Measurements from ENCODE around the gene NEIL3.

Gene NEIL3

GRCh38 chr4:177384856-177385397 lies 75.3 kb downstream of the NEIL3 start:
- Histone ChIP-seq H2AK5ac (ENCODE audit: low read length) (no peak overlapping the region), H3K79me2 (ENCODE audit: control insufficient read depth, insufficient read depth, low read length, poor library complexity) (no peaks in the 10 kb centered on the region), H3K18ac (ENCODE audit: low read length) (no peak overlapping the region), H2BK12ac (ENCODE audit: low read length) (no peak overlapping the region), H3K4me1 (ENCODE audit: control insufficient read depth in 1 of 2, insufficient read depth in 2 of 2, low read length in 2 of 2) (peaks cover 0 to 2% of the 10 kb centered on the region in 2 experiments), H3K4ac (ENCODE audit: low read depth, low read length) (no peak overlapping the region), H4K8ac (ENCODE audit: low read depth, low read length) (no peak overlapping the region), H3K23ac (ENCODE audit: low read length) (no peak overlapping the region), H2AFZ (ENCODE audit: insufficient read depth, low read length, poor library complexity) (no peak overlapping the region), H3K14ac (ENCODE audit: low read length) (no peak overlapping the region), H3K27me3 (ENCODE audit: insufficient read depth, low read length) (no peaks in the 10 kb centered on the region), H3K4me3 (ENCODE audit: low read depth, low read length) (no peak overlapping the region), H3K4me2 (ENCODE audit: low read length) (no peak overlapping the region), H4K91ac (ENCODE audit: low read depth, low read length) (no peak overlapping the region), H2BK120ac (ENCODE audit: insufficient read depth, low read length, poor library complexity) (no peak overlapping the region), H3K9ac (ENCODE audit: low read length) (no peak overlapping the region), H3K27ac (ENCODE audit: low read depth, low read length) (no peak overlapping the region), H4K12ac (ENCODE audit: low read depth, low read length) (no peak overlapping the region), H3K9me3 (ENCODE audit: insufficient read depth, low read depth, low read length) (peaks cover 2% of the 10 kb centered on the region), H2BK5ac (ENCODE audit: low read depth, low read length, poor library complexity) (no peak overlapping the region), H3K79me1 (ENCODE audit: low read length) (no peaks in the 10 kb centered on the region), H3K36me3 (ENCODE audit: control insufficient read depth in 1 of 2, insufficient read depth in 2 of 2, low read length in 2 of 2) (no peaks in the 10 kb centered on the region)
- DNase-seq = peak; percentile 49 to 93
- no CpG with 5 or more reads among the region's 4 CpGs for WGBS (ENCODE audit: extremely low coverage, insufficient coverage, insufficient read length)

GRCh38 chr4:177385576-177386277 lies 76.1 kb downstream of the NEIL3 start:
- Histone ChIP-seq H3K36me3 (ENCODE audit: control insufficient read depth in 1 of 2, insufficient read depth in 2 of 2, low read length in 2 of 2) (no peaks in the 10 kb centered on the region), H3K4me1 (ENCODE audit: control insufficient read depth in 1 of 2, insufficient read depth in 2 of 2, low read length in 2 of 2) (peaks cover 0 to 2% of the 10 kb centered on the region in 2 experiments), H3K27me3 (ENCODE audit: insufficient read depth, low read length) (no peaks in the 10 kb centered on the region), H2BK12ac (ENCODE audit: low read length) (no peak overlapping the region), H3K4me2 (ENCODE audit: low read length) (no peak overlapping the region), H3K9me3 (ENCODE audit: insufficient read depth, low read depth, low read length) (peaks cover 2% of the 10 kb centered on the region), H4K8ac (ENCODE audit: low read depth, low read length) (no peak overlapping the region), H4K91ac (ENCODE audit: low read depth, low read length) (no peak overlapping the region), H3K79me1 (ENCODE audit: low read length) (no peaks in the 10 kb centered on the region), H3K23ac (ENCODE audit: low read length) (no peak overlapping the region), H3K79me2 (ENCODE audit: control insufficient read depth, insufficient read depth, low read length, poor library complexity) (no peaks in the 10 kb centered on the region), H3K9ac (ENCODE audit: low read length) (no peak overlapping the region), H2AK5ac (ENCODE audit: low read length) (no peak overlapping the region), H2AFZ (ENCODE audit: insufficient read depth, low read length, poor library complexity) (no peak overlapping the region), H3K4ac (ENCODE audit: low read depth, low read length) (no peak overlapping the region), H3K18ac (ENCODE audit: low read length) (no peak overlapping the region), H4K12ac (ENCODE audit: low read depth, low read length) (no peak overlapping the region), H3K4me3 (ENCODE audit: low read depth, low read length) (no peak overlapping the region), H3K14ac (ENCODE audit: low read length) (no peak overlapping the region), H2BK5ac (ENCODE audit: low read depth, low read length, poor library complexity) (no peak overlapping the region), H3K27ac (ENCODE audit: low read depth, low read length) (no peak overlapping the region), H2BK120ac (ENCODE audit: insufficient read depth, low read length, poor library complexity) (no peak overlapping the region)
- no CpG with 5 or more reads among the region's 2 CpGs for WGBS (ENCODE audit: extremely low coverage, insufficient coverage, insufficient read length)
- DNase-seq = peak in 1 of 2 donors; percentile 21

- H3K27me3 ChIP-seq (ENCODE audit: insufficient read depth, low read length) = no peaks in the 10 kb centered on the region
- H3K36me3 ChIP-seq (ENCODE audit: control insufficient read depth in 1 of 2, insufficient read depth in 2 of 2, low read length in 2 of 2) = no peaks in the 10 kb centered on the region
- no peak overlapping the region for H3K18ac ChIP-seq (ENCODE audit: low read length)
- no peak for DNase-seq
- H3K23ac ChIP-seq (ENCODE audit: low read length) = no peak overlapping the region
- no peaks in the 10 kb centered on the region for H3K79me1 ChIP-seq (ENCODE audit: low read length)
- no CpG with 5 or more reads among the region's 5 CpGs for WGBS (ENCODE audit: extremely low coverage, insufficient coverage, insufficient read length)
- no peak overlapping the region for H2BK12ac ChIP-seq (ENCODE audit: low read length)
- H3K79me2 ChIP-seq (ENCODE audit: control insufficient read depth, insufficient read depth, low read length, poor library complexity) = no peaks in the 10 kb centered on the region
- no peak overlapping the region for H2BK120ac ChIP-seq (ENCODE audit: insufficient read depth, low read length, poor library complexity)
- no peak overlapping the region for H3K27ac ChIP-seq (ENCODE audit: low read depth, low read length)
- H3K4me2 ChIP-seq (ENCODE audit: low read length) = no peak overlapping the region
- no peak overlapping the region for H3K4ac ChIP-seq (ENCODE audit: low read depth, low read length)
- no peak overlapping the region for H3K4me3 ChIP-seq (ENCODE audit: low read depth, low read length)
- H2AFZ ChIP-seq (ENCODE audit: insufficient read depth, low read length, poor library complexity) = no peak overlapping the region
- H3K14ac ChIP-seq (ENCODE audit: low read length) = no peak overlapping the region
- no peak overlapping the region for H4K8ac ChIP-seq (ENCODE audit: low read depth, low read length)
- no peaks in the 10 kb centered on the region for H3K4me1 ChIP-seq (ENCODE audit: control insufficient read depth in 1 of 2, insufficient read depth in 2 of 2, low read length in 2 of 2)
- no peaks in the 10 kb centered on the region for H3K9me3 ChIP-seq (ENCODE audit: insufficient read depth, low read depth, low read length)
- H2AK5ac ChIP-seq (ENCODE audit: low read length) = no peak overlapping the region
- no peak overlapping the region for H3K9ac ChIP-seq (ENCODE audit: low read length)
- H4K12ac ChIP-seq (ENCODE audit: low read depth, low read length) = no peak overlapping the region
- no peak overlapping the region for H4K91ac ChIP-seq (ENCODE audit: low read depth, low read length)
- H2BK5ac ChIP-seq (ENCODE audit: low read depth, low read length, poor library complexity) = no peak overlapping the region
Measured at GRCh38 chr4:177386278-177386815, 76.7 kb downstream of the NEIL3 start.

- Histone ChIP-seq H2AK5ac (ENCODE audit: low read length) (no peak overlapping the region), H3K27me3 (ENCODE audit: insufficient read depth, low read length) (no peaks in the 10 kb centered on the region)
Measured at GRCh38 chr4:177391287-177391686, 81.6 kb downstream of the NEIL3 start.

More at GRCh38 chr4:177391287-177391686, 81.6 kb downstream of the NEIL3 start:
- H2BK5ac ChIP-seq (ENCODE audit: low read depth, low read length, poor library complexity) = no peak overlapping the region
- H3K79me2 ChIP-seq (ENCODE audit: control insufficient read depth, insufficient read depth, low read length, poor library complexity) = no peaks in the 10 kb centered on the region
- DNase-seq = no peak
- no peak overlapping the region for H3K4ac ChIP-seq (ENCODE audit: low read depth, low read length)
- H3K27ac ChIP-seq (ENCODE audit: low read depth, low read length) = no peak overlapping the region
- no peak overlapping the region for H2AFZ ChIP-seq (ENCODE audit: insufficient read depth, low read length, poor library complexity)
- no peak overlapping the region for H2BK120ac ChIP-seq (ENCODE audit: insufficient read depth, low read length, poor library complexity)
- H3K36me3 ChIP-seq (ENCODE audit: control insufficient read depth in 1 of 2, insufficient read depth in 2 of 2, low read length in 2 of 2) = no peaks in the 10 kb centered on the region
- no CpG with 5 or more reads among the region's 3 CpGs for WGBS (ENCODE audit: extremely low coverage, insufficient coverage, insufficient read length)
- no peaks in the 10 kb centered on the region for H3K4me1 ChIP-seq (ENCODE audit: control insufficient read depth in 1 of 2, insufficient read depth in 2 of 2, low read length in 2 of 2)
- no peak overlapping the region for H3K4me3 ChIP-seq (ENCODE audit: low read depth, low read length)
- H2BK12ac ChIP-seq (ENCODE audit: low read length) = no peak overlapping the region
- no peaks in the 10 kb centered on the region for H3K79me1 ChIP-seq (ENCODE audit: low read length)
- no peak overlapping the region for H3K14ac ChIP-seq (ENCODE audit: low read length)
- H3K18ac ChIP-seq (ENCODE audit: low read length) = no peak overlapping the region
- no peak overlapping the region for H4K8ac ChIP-seq (ENCODE audit: low read depth, low read length)
- H3K23ac ChIP-seq (ENCODE audit: low read length) = no peak overlapping the region
- H4K12ac ChIP-seq (ENCODE audit: low read depth, low read length) = no peak overlapping the region
- H3K9ac ChIP-seq (ENCODE audit: low read length) = no peak overlapping the region
- H3K4me2 ChIP-seq (ENCODE audit: low read length) = no peak overlapping the region
- H3K9me3 ChIP-seq (ENCODE audit: insufficient read depth, low read depth, low read length) = no peaks in the 10 kb centered on the region
- H4K91ac ChIP-seq (ENCODE audit: low read depth, low read length) = no peak overlapping the region

All from trophoblast cell (in vitro differentiated cells and primary cell).